ENCODE results near the gene MUC3A.
"Not testable (repeated sequence)": the region's sequence is repeated elsewhere in the genome, so short reads cannot be mapped to it uniquely, and the experiment has no call there.

The MUC3A gene

DNA sequence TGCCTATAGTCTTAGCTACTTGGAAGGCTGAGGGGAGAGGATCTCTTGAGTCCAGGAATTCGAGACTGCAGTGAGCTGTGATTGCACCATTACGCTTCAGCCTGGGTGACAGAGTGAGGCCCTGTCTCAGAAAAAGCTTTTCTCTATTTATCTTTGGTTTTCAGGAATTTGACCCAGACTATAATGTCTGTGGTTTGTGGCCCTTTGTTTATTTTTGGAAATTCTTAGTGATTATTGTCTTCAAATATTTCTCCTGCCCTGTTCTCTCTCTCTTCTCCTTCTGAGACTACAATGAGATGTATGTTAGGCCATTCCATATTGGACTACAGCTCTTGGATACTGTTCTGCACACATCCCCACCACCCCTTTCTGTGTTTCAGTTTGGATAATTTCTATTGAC, 24.7 kb downstream of the MUC3A start:
- no peak overlapping the region for H3K18ac ChIP-seq (ENCODE audit: low read length)
- H3K4me3 ChIP-seq (ENCODE audit: low read length) = no peak overlapping the region
- no peaks in the 10 kb centered on the region for H3K27me3 ChIP-seq (ENCODE audit: insufficient read depth, low read length, poor library complexity)
- H2BK120ac ChIP-seq (ENCODE audit: low read depth, low read length) = no peak overlapping the region
- H2BK5ac ChIP-seq (ENCODE audit: low read length) = no peak overlapping the region
- WGBS (ENCODE audit: extremely low coverage, insufficient coverage, low lambda C conversion rate) = no CpG with 5 or more reads among the region's 2 CpGs
- no peak overlapping the region for H3K9ac ChIP-seq (ENCODE audit: low read length)
- H3K36me3 ChIP-seq (ENCODE audit: control insufficient read depth, insufficient read depth, low read length) = no peaks in the 10 kb centered on the region
- no peak for DNase-seq
- no peak overlapping the region for H2BK15ac ChIP-seq (replicated peaks; ENCODE audit: low read depth)
- H4K8ac ChIP-seq (ENCODE audit: low read depth, low read length) = no peak overlapping the region
- H3K4me1 ChIP-seq (ENCODE audit: control insufficient read depth, low read depth, low read length) = no peaks in the 10 kb centered on the region
- no peaks in the 10 kb centered on the region for H3K79me2 ChIP-seq (ENCODE audit: control insufficient read depth, insufficient read depth, low read length)
- H3K79me1 ChIP-seq (ENCODE audit: low read length) = no peaks in the 10 kb centered on the region
- no peak overlapping the region for H3K4me2 ChIP-seq (ENCODE audit: low read length)
- no peak overlapping the region for H3K23ac ChIP-seq (ENCODE audit: low read length)
- H4K5ac ChIP-seq (ENCODE audit: low read length) = no peak overlapping the region
- no peak overlapping the region for H2AK5ac ChIP-seq (ENCODE audit: low read length)
- H3K56ac ChIP-seq (ENCODE audit: low read length) = no peak overlapping the region
- no peak overlapping the region for H3K27ac ChIP-seq (ENCODE audit: low read depth, low read length)
- H3K4ac ChIP-seq (ENCODE audit: low read depth, low read length) = no peak overlapping the region

- no peak overlapping the region for H2BK5ac ChIP-seq (ENCODE audit: low read length)
- no peak overlapping the region for H4K5ac ChIP-seq (ENCODE audit: low read length)
- no peaks in the 10 kb centered on the region for H3K27me3 ChIP-seq (ENCODE audit: insufficient read depth, low read length, poor library complexity)
- DNase-seq = no peak
- H3K27ac ChIP-seq (ENCODE audit: low read depth, low read length) = no peak overlapping the region
- no peak overlapping the region for H3K4me3 ChIP-seq (ENCODE audit: low read length)
- H3K18ac ChIP-seq (ENCODE audit: low read length) = no peak overlapping the region
- H3K4ac ChIP-seq (ENCODE audit: low read depth, low read length) = no peak overlapping the region
- H4K8ac ChIP-seq (ENCODE audit: low read depth, low read length) = no peak overlapping the region
- no peak overlapping the region for H3K4me2 ChIP-seq (ENCODE audit: low read length)
- no peak overlapping the region for H2AK5ac ChIP-seq (ENCODE audit: low read length)
- no peak overlapping the region for H3K9ac ChIP-seq (ENCODE audit: low read length)
- H3K79me2 ChIP-seq (ENCODE audit: control insufficient read depth, insufficient read depth, low read length) = no peaks in the 10 kb centered on the region
- H3K4me1 ChIP-seq (ENCODE audit: control insufficient read depth, low read depth, low read length) = no peaks in the 10 kb centered on the region
- H3K56ac ChIP-seq (ENCODE audit: low read length) = no peak overlapping the region
- H3K36me3 ChIP-seq (ENCODE audit: control insufficient read depth, insufficient read depth, low read length) = no peaks in the 10 kb centered on the region
- no peak overlapping the region for H2BK120ac ChIP-seq (ENCODE audit: low read depth, low read length)
- H3K79me1 ChIP-seq (ENCODE audit: low read length) = no peaks in the 10 kb centered on the region
- no peak overlapping the region for H2BK15ac ChIP-seq (replicated peaks; ENCODE audit: low read depth)
- no CpG with 5 or more reads among the region's 3 CpGs for WGBS (ENCODE audit: extremely low coverage, insufficient coverage, low lambda C conversion rate)
- no peak overlapping the region for H3K23ac ChIP-seq (ENCODE audit: low read length)
These were observed 26.1 kb downstream of the MUC3A start for GRCh38 chr7:100975371-100975821.

- Histone ChIP-seq H3K27ac (ENCODE audit: low read depth, low read length) (no peak overlapping the region), H3K4ac (ENCODE audit: low read depth, low read length) (no peak overlapping the region), H2BK5ac (ENCODE audit: low read length) (no peak overlapping the region), H4K8ac (ENCODE audit: low read depth, low read length) (no peak overlapping the region), H4K5ac (ENCODE audit: low read length) (no peak overlapping the region), H3K9ac (ENCODE audit: low read length) (no peak overlapping the region), H3K4me3 (ENCODE audit: low read length) (no peak overlapping the region), H3K79me2 (ENCODE audit: control insufficient read depth, insufficient read depth, low read length) (no peaks in the 10 kb centered on the region), H2BK15ac (replicated peaks; ENCODE audit: low read depth) (no peak overlapping the region), H3K18ac (ENCODE audit: low read length) (no peak overlapping the region), H3K36me3 (ENCODE audit: control insufficient read depth, insufficient read depth, low read length) (no peaks in the 10 kb centered on the region), H3K4me1 (ENCODE audit: control insufficient read depth, low read depth, low read length) (no peaks in the 10 kb centered on the region), H3K27me3 (ENCODE audit: insufficient read depth, low read length, poor library complexity) (no peaks in the 10 kb centered on the region), H3K79me1 (ENCODE audit: low read length) (no peaks in the 10 kb centered on the region), H3K56ac (ENCODE audit: low read length) (no peak overlapping the region), H2BK120ac (ENCODE audit: low read depth, low read length) (no peak overlapping the region), H3K4me2 (ENCODE audit: low read length) (no peak overlapping the region), H2AK5ac (ENCODE audit: low read length) (no peak overlapping the region), H3K23ac (ENCODE audit: low read length) (no peak overlapping the region)
- WGBS (ENCODE audit: extremely low coverage, insufficient coverage, low lambda C conversion rate) = no CpG with 5 or more reads among the region's 4 CpGs
- no peak for DNase-seq
These were observed 29.0 kb downstream of the MUC3A start for GRCh38 chr7:100978300-100978699.

GRCh38 chr7:100983451-100984187, 34.3 kb downstream of the MUC3A start:
- Histone ChIP-seq H3K79me1 (ENCODE audit: low read length) (no peaks in the 10 kb centered on the region), H3K4me3 (ENCODE audit: low read length) (no peak overlapping the region), H3K27ac (ENCODE audit: low read depth, low read length) (no peak overlapping the region), H4K8ac (ENCODE audit: low read depth, low read length) (no peak overlapping the region), H3K23ac (ENCODE audit: low read length) (no peak overlapping the region), H3K4me1 (ENCODE audit: control insufficient read depth, low read depth, low read length) (no peaks in the 10 kb centered on the region), H3K56ac (ENCODE audit: low read length) (no peak overlapping the region), H3K27me3 (ENCODE audit: insufficient read depth, low read length, poor library complexity) (no peaks in the 10 kb centered on the region), H3K36me3 (ENCODE audit: control insufficient read depth, insufficient read depth, low read length) (no peaks in the 10 kb centered on the region), H2BK5ac (ENCODE audit: low read length) (no peak overlapping the region), H2BK15ac (replicated peaks; ENCODE audit: low read depth) (no peak overlapping the region), H3K4ac (ENCODE audit: low read depth, low read length) (no peak overlapping the region), H3K79me2 (ENCODE audit: control insufficient read depth, insufficient read depth, low read length) (no peaks in the 10 kb centered on the region), H3K18ac (ENCODE audit: low read length) (no peak overlapping the region), H2BK120ac (ENCODE audit: low read depth, low read length) (no peak overlapping the region), H2AK5ac (ENCODE audit: low read length) (no peak overlapping the region), H3K4me2 (ENCODE audit: low read length) (no peak overlapping the region), H4K5ac (ENCODE audit: low read length) (no peak overlapping the region), H3K9ac (ENCODE audit: low read length) (no peak overlapping the region)
- no CpG with 5 or more reads among the region's 8 CpGs for WGBS (ENCODE audit: extremely low coverage, insufficient coverage, low lambda C conversion rate)
- DNase-seq = no peak

DNA sequence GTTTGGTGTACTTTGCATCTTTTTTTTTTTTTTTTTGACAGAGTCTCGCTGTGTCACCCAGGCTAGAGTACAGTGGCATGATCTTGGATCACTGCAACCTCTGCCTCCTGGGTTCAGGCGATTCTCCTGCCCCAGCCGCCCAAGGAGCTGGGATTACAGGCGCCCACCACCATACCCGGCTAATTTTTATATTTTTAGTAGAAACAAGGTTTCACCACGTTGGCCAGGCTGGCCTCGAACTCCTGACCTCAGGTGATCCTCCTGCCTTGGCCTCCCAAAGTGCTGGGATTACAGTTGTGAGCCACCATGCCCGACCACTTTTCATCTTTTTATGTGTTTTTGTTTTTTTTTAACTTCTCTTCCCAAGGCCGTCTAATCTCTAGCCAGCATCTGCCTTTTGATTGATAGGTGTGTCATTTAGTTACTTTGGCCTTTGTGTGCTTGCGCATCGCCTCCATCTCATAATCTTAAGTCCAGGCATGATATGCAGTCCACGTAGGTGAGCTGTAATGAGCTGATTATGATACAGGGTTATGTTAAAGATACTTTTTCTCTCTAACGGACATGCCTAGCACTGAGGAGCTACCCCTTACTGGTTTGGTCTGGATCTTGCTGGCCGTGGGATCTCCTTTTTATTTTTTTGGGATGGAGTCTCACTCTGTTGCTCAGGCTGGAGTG, 35.0 kb downstream of the MUC3A start:
- not testable (repeated sequence) for H3K4me3 ChIP-seq (ENCODE audit: low read length); DNase-seq; H2BK15ac ChIP-seq (replicated peaks; ENCODE audit: low read depth); H3K4me2 ChIP-seq (ENCODE audit: low read length); H2BK5ac ChIP-seq (ENCODE audit: low read length); H3K79me1 ChIP-seq (ENCODE audit: low read length); H3K56ac ChIP-seq (ENCODE audit: low read length); H3K18ac ChIP-seq (ENCODE audit: low read length); H3K79me2 ChIP-seq (ENCODE audit: control insufficient read depth, insufficient read depth, low read length); H3K4me1 ChIP-seq (ENCODE audit: control insufficient read depth, low read depth, low read length); H3K27me3 ChIP-seq (ENCODE audit: insufficient read depth, low read length, poor library complexity); H4K5ac ChIP-seq (ENCODE audit: low read length); H3K27ac ChIP-seq (ENCODE audit: low read depth, low read length); H3K36me3 ChIP-seq (ENCODE audit: control insufficient read depth, insufficient read depth, low read length); H3K4ac ChIP-seq (ENCODE audit: low read depth, low read length); H2BK120ac ChIP-seq (ENCODE audit: low read depth, low read length); H4K8ac ChIP-seq (ENCODE audit: low read depth, low read length); H3K9ac ChIP-seq (ENCODE audit: low read length); H3K23ac ChIP-seq (ENCODE audit: low read length); H2AK5ac ChIP-seq (ENCODE audit: low read length)
- WGBS (ENCODE audit: extremely low coverage, insufficient coverage, low lambda C conversion rate) = no CpG with 5 or more reads among the region's 14 CpGs
